ENCODE results near the gene FAM171A2.
A peak's percentile ranks its signal among the peaks of the same experiment; 100 is the strongest.

FAM171A2 gene

GRCh38 chr17:44361292-44362260 is 2.1 kb downstream of the FAM171A2 start:
- peak overlapping the region; percentile 80 for H3K4me3 ChIP-seq (ENCODE audit: low read depth, low read length)
- TF ChIP-seq, protein P1, sequence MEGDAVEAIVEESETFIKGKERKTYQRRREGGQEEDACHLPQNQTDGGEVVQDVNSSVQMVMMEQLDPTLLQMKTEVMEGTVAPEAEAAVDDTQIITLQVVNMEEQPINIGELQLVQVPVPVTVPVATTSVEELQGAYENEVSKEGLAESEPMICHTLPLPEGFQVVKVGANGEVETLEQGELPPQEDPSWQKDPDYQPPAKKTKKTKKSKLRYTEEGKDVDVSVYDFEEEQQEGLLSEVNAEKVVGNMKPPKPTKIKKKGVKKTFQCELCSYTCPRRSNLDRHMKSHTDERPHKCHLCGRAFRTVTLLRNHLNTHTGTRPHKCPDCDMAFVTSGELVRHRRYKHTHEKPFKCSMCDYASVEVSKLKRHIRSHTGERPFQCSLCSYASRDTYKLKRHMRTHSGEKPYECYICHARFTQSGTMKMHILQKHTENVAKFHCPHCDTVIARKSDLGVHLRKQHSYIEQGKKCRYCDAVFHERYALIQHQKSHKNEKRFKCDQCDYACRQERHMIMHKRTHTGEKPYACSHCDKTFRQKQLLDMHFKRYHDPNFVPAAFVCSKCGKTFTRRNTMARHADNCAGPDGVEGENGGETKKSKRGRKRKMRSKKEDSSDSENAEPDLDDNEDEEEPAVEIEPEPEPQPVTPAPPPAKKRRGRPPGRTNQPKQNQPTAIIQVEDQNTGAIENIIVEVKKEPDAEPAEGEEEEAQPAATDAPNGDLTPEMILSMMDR (IDR thresholded peaks at IDR 0.05; ENCODE audit: low read depth, low read length, missing control alignments): no peak
- in situ Hi-C loops (cut with HindIII; ENCODE audit: low sequenced_read_pairs): loop anchor here (25.0 kb wide), 1 partner anchor 276 kb away; no protein-coding TSS in a partner anchor
- DNase-seq (ENCODE audit: low read depth): no peak

DNA sequence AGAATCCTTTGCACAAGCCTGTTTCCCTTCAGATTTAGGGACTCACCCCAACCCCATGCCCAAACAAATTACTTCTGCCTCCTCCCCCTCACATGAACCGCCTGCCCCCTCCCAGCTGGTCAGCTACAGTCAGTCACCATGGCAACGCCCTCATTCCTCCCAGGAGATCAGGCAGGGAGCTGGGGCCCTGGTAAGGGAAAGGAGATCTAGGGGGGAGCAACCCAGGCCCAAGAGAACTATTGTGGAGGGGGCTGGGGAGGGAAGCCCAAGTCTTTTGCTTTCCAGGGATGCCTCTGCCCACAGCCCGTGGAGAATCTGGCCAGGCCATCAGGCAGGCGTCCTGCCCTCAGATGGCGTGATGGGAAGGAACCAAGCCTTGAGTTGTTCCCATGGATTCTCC is 2.8 kb downstream of the FAM171A2 start:
- H3K4me3 ChIP-seq (ENCODE audit: low read depth, low read length): no peak overlapping the region
- TF ChIP-seq, protein P1 (IDR thresholded peaks at IDR 0.05; ENCODE audit: low read depth, low read length, missing control alignments): no peak
- in situ Hi-C loops (cut with HindIII; ENCODE audit: low sequenced_read_pairs): loop anchor here (25.0 kb wide), 1 partner anchor 276 kb away; no protein-coding TSS in a partner anchor
- no peak for DNase-seq (ENCODE audit: low read depth)

- in situ Hi-C loops (cut with HindIII; ENCODE audit: low sequenced_read_pairs): loop anchor here (25.0 kb wide), 1 partner anchor 277 kb away; no protein-coding TSS in a partner anchor
- TF ChIP-seq, protein P1 (IDR thresholded peaks at IDR 0.05; ENCODE audit: low read depth, low read length, missing control alignments): no peak
- DNase-seq (ENCODE audit: low read depth): no peak
- no peak overlapping the region for H3K4me3 ChIP-seq (ENCODE audit: low read depth, low read length)
Measured at GRCh38 chr17:44360144-44360533, 3.5 kb downstream of the FAM171A2 start.

- no peak for DNase-seq (ENCODE audit: low read depth)
Measured at GRCh38 chr17:44359458-44360143, 4.1 kb downstream of the FAM171A2 start.

GRCh38 chr17:44359006-44359405 is 4.6 kb downstream of the FAM171A2 start:
- DNase-seq (ENCODE audit: low read depth): no peak
- no peak overlapping the region for H3K4me3 ChIP-seq (ENCODE audit: low read depth, low read length)
- TF ChIP-seq, protein P1 (IDR thresholded peaks at IDR 0.05; ENCODE audit: low read depth, low read length, missing control alignments): no peak
- in situ Hi-C loops (cut with HindIII; ENCODE audit: low sequenced_read_pairs): loop anchor here (25.0 kb wide), 1 partner anchor 278 kb away; no protein-coding TSS in a partner anchor

More at GRCh38 chr17:44359458-44360143, 4.1 kb downstream of the FAM171A2 start:
- no peak overlapping the region for H3K4me3 ChIP-seq (ENCODE audit: low read depth, low read length)
- in situ Hi-C loops (cut with HindIII; ENCODE audit: low sequenced_read_pairs): loop anchor here (25.0 kb wide), 1 partner anchor 278 kb away; no protein-coding TSS in a partner anchor
- TF ChIP-seq, protein P1 (IDR thresholded peaks at IDR 0.05; ENCODE audit: low read depth, low read length, missing control alignments): no peak

DNA sequence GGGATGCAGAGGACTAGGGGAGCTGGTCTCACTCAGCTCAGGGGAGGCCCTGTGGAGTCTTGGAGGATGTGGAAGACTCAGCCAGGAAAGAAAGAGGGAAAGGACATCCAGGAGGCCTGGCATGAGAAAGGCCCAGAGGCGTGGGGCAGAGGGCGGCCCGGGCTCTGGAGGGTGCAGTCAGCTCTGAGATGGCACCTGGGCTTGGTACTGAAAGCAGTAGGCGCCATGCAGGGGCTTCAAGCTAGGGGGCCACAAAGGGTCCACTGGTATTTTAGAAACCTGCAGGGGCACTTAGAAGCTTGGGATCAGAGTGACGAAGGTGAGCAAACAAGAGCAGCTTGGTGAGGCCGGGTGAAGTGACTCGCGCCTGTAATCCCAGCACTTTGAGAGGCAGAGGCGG is 5.6 kb downstream of the FAM171A2 start:
- in situ Hi-C loops (cut with HindIII; ENCODE audit: low sequenced_read_pairs): loop anchor here (25.0 kb wide), 1 partner anchor 279 kb away; no protein-coding TSS in a partner anchor
- no peak for DNase-seq (ENCODE audit: low read depth)
- no peak overlapping the region for H3K4me3 ChIP-seq (ENCODE audit: low read depth, low read length)

More for the DNA sequence above, 5.6 kb downstream of the FAM171A2 start:
- TF ChIP-seq, protein P1 (IDR thresholded peaks at IDR 0.05; ENCODE audit: low read depth, low read length, missing control alignments): no peak

All from astrocyte of the cerebellum (primary cell).